Erythroblast (primary cell): ENCODE results near the gene HSPA5.

Source experiments
- GATA1 ChIP-seq: IDR thresholded peaks from 2 replicates; pipeline ENCODE4 v1.6.1; 2011; ENCODE audit warnings: low read depth, mild to moderate bottlenecking, control low read depth, low read length, moderate library complexity
- POLR2A ChIP-seq: IDR thresholded peaks from 2 replicates; pipeline ENCODE4 v1.6.1; 2011; ENCODE audit warnings: mild to moderate bottlenecking, low read length

- TF ChIP-seq POLR2A (no peak), GATA1 (no peak)
Observed at GRCh38 chr9:125239631-125240597, 1.2 kb downstream of the HSPA5 start.
